Fibroblast of mammary gland (primary cell): ENCODE results near the gene ZFHX2.

ENCODE experiments used
- DNase-seq: peaks from one replicate; pipeline ENCODE4 v3.0.0-alpha.2; 2010; ENCODE audit warnings: low read depth
- H3K4me3 ChIP-seq: 2 replicates; pipeline ENCODE4 v1.5.1; 2011; ENCODE audit warnings: low read depth, mild to moderate bottlenecking, low read length, moderate library complexity; ENCODE audit not compliant: control insufficient read depth
- CTCF ChIP-seq: conservative IDR thresholded peaks from 2 replicates; pipeline ENCODE4 v1.5.1; 2011; ENCODE audit warnings: low read depth, low read length, inconsistent platforms; ENCODE audit not compliant: control insufficient read depth, insufficient read depth

The ZFHX2 gene

GRCh38 chr14:23514644-23514957 is 37.0 kb downstream of the ZFHX2 start:
- DNase-seq: no peak
- TF ChIP-seq CTCF: no peak

GRCh38 chr14:23513818-23514643 is 37.5 kb downstream of the ZFHX2 start:
- no peak for DNase-seq
- no peak for TF ChIP-seq CTCF
- no peak overlapping the region for H3K4me3 ChIP-seq

More at GRCh38 chr14:23514644-23514957, 37.0 kb downstream of the ZFHX2 start:
- H3K4me3 ChIP-seq: no peak overlapping the region

GRCh38 chr14:23513005-23513817 is 38.4 kb downstream of the ZFHX2 start:
- DNase-seq: no peak
- H3K4me3 ChIP-seq: no peak overlapping the region
- no peak for TF ChIP-seq CTCF

GRCh38 chr14:23512156-23512555 is 39.4 kb downstream of the ZFHX2 start:
- DNase-seq: no peak
- no peak overlapping the region for H3K4me3 ChIP-seq
- no peak for TF ChIP-seq CTCF

GRCh38 chr14:23494223-23494622 is 57.3 kb downstream of the ZFHX2 start:
- no peak overlapping the region for H3K4me3 ChIP-seq
- peak; percentile 9 for DNase-seq
- TF ChIP-seq CTCF: no peak

- DNase-seq: peak; percentile 14
- no peak overlapping the region for H3K4me3 ChIP-seq
- TF ChIP-seq CTCF: no peak
Observed at GRCh38 chr14:23492618-23493272, 58.8 kb downstream of the ZFHX2 start.
